HepG2 (cell line): ENCODE measurements around the gene TGM2. TPM values are rescaled to one million over a fixed set of nuclear protein-coding genes. Genes with fewer than 3 reads are reported as not detected.

Experiments used
- ATAC-seq: fragments of 200-7000 bp; cut with Tn5 transposase; 3 replicates; pipeline ENCODE4 v1.9.1; 2020; ENCODE audit warnings: mild to moderate bottlenecking, moderate library complexity
- BruUV-seq: library from RNA; stranded (reverse); fragments of 400-500 nt; replicated peaks from 2 replicates; lab custom pipeline; 2021; lab: Mats Ljungman, UMichigan
- CTCF ChIA-PET: fragments of 300-600 bp; formaldehyde crosslinking; extraction: SDS; loops from one replicate; lab custom pipeline; 2021; ENCODE audit warnings: low total read pairs, inconsistent platforms, low intra/inter-chr PET ratio; lab: Yijun Ruan, JAX
- POLR2A ChIA-PET: fragments of 350-600 bp; sonication (Branson Sonifier 250); formaldehyde crosslinking; loops from one replicate; lab custom pipeline; 2020; ENCODE audit warnings: antibody characterized with exemption, inconsistent platforms; lab: Yijun Ruan, JAX
- DNase-seq: peaks from one replicate; pipeline ENCODE4 v3.0.0-alpha.2; 2015; ENCODE audit warnings: low spot score
- FAIRE-seq: peaks from 3 replicates; lab custom pipeline; 2011; peaks lifted over from hg19 to GRCh38; lab: Jason Lieb, UNC
- H2AFZ ChIP-seq: one replicate; pipeline ENCODE4 v1.6.1; 2011; ENCODE audit warnings: low read length, inconsistent platforms
- H3K27ac ChIP-seq: fragments of 300-600 bp; 3 replicates; pipeline ENCODE4 v1.8.0; 2011; ENCODE audit warnings: mixed run types, mild to moderate bottlenecking, mixed read lengths, low read length, inconsistent platforms; ENCODE audit not compliant: insufficient read depth; ENCODE audit errors: extremely low read length
- H3K27me3 ChIP-seq, 2 experiments: fragments of 200-600 bp in 1 of 2; 2 replicates in 1 of 2; 3 replicates in 1 of 2; pipeline versions ENCODE4 v1.6.0 to v1.8.0; 2011; ENCODE audit warnings: low read length in 2 of 2, mild to moderate bottlenecking in 2 of 2, moderate library complexity in 2 of 2, inconsistent platforms in 1 of 2; ENCODE audit not compliant: insufficient read depth in 2 of 2, control insufficient read depth in 1 of 2
- H3K36me3 ChIP-seq, 2 experiments: fragments of 200-600 bp in 1 of 2; replicated peaks in 1 of 2; 2 replicates in 1 of 2; 3 replicates in 1 of 2; pipeline versions ENCODE4 v1.5.1 to v1.8.0; 2011; ENCODE audit warnings: low read length in 2 of 2, inconsistent platforms in 1 of 2; ENCODE audit not compliant: insufficient read depth in 2 of 2, control insufficient read depth in 1 of 2
- H3K4me1 ChIP-seq: 2 replicates; pipeline ENCODE4 v1.5.1; 2012; ENCODE audit warnings: low read length, inconsistent platforms; ENCODE audit not compliant: insufficient read depth
- H3K4me2 ChIP-seq: 2 replicates; pipeline ENCODE4 v1.6.0; 2011; ENCODE audit warnings: low read depth, low read length, inconsistent platforms
- H3K4me3 ChIP-seq, 3 experiments: fragments of 200-600 bp in 1 of 3; sonication (generic), shearing (Covaris generic) in 1 of 3; replicated peaks in 1 of 3; 2 replicates each; pipeline ENCODE4 v1.5.1; 2011 to 2016; ENCODE audit warnings: low read length in 3 of 3, inconsistent platforms in 2 of 3, low read depth in 2 of 3, mild to moderate bottlenecking in 2 of 3, control low read depth in 1 of 3, mixed read lengths in 1 of 3; ENCODE audit not compliant: insufficient read depth in 1 of 3
- H3K79me2 ChIP-seq: one replicate; pipeline ENCODE4 v1.6.1; 2011; ENCODE audit warnings: low read length, inconsistent platforms; ENCODE audit not compliant: insufficient read depth
- H3K9ac ChIP-seq: 2 replicates; pipeline ENCODE4 v1.6.0; 2011; ENCODE audit warnings: mild to moderate bottlenecking, low read depth, low read length, inconsistent platforms; ENCODE audit not compliant: insufficient read depth
- H3K9me3 ChIP-seq: 2 replicates; pipeline ENCODE4 v1.5.1; 2012; ENCODE audit warnings: mild to moderate bottlenecking, low read length
- H4K20me1 ChIP-seq: 2 replicates; pipeline ENCODE4 v1.6.0; 2011; ENCODE audit warnings: inconsistent platforms, mild to moderate bottlenecking, low read length, moderate library complexity; ENCODE audit not compliant: insufficient read depth
- ATM ChIP-seq: fragments of 450-650 bp; IDR thresholded peaks from 2 replicates; pipeline ENCODE4 v1.7.1; 2017; ENCODE audit warnings: mild to moderate bottlenecking, borderline replicate concordance
- MLX ChIP-seq: IDR thresholded peaks from 2 replicates; pipeline ENCODE4 v1.6.1; 2016
- PRDM10 ChIP-seq: sonication (generic); formaldehyde crosslinking; IDR thresholded peaks from 2 replicates; pipeline ENCODE4 v1.4.0; 2020; ENCODE audit warnings: low read depth, missing genetic modification reagents
- ZBTB21 ChIP-seq: sonication (generic); formaldehyde crosslinking; IDR thresholded peaks from 2 replicates; pipeline ENCODE4 v1.4.0; 2020; ENCODE audit warnings: missing genetic modification reagents
- ZNF10 ChIP-seq: sonication (generic); formaldehyde crosslinking; IDR thresholded peaks from 2 replicates; pipeline ENCODE4 v1.4.0; 2020; ENCODE audit warnings: mild to moderate bottlenecking, low read depth, missing genetic modification reagents, borderline replicate concordance
- ZNF274 ChIP-seq: sonication (generic); formaldehyde crosslinking; IDR thresholded peaks from 2 replicates; pipeline ENCODE4 v1.5.1; 2020; ENCODE audit warnings: mild to moderate bottlenecking, missing genetic modification reagents
- ZNF33A ChIP-seq: sonication (generic); formaldehyde crosslinking; IDR thresholded peaks from 2 replicates; pipeline ENCODE4 v1.5.1; 2020; ENCODE audit warnings: missing genetic modification reagents, mild to moderate bottlenecking, moderate library complexity, borderline replicate concordance
- ZNF530 ChIP-seq: sonication (generic); formaldehyde crosslinking; IDR thresholded peaks from 2 replicates; pipeline ENCODE4 v1.5.0; 2020; ENCODE audit warnings: low read depth, mild to moderate bottlenecking, missing genetic modification reagents
- ZNF543 ChIP-seq: sonication (generic); formaldehyde crosslinking; IDR thresholded peaks from 2 replicates; pipeline ENCODE4 v1.4.0; 2020; ENCODE audit warnings: mild to moderate bottlenecking, missing genetic modification reagents
- ZNF691 ChIP-seq: sonication (generic); formaldehyde crosslinking; IDR thresholded peaks from 2 replicates; pipeline ENCODE4 v1.4.0; 2020; ENCODE audit warnings: missing genetic modification reagents, low read depth, mild to moderate bottlenecking, borderline replicate concordance
- ZNF839 ChIP-seq: sonication (generic); formaldehyde crosslinking; IDR thresholded peaks from 2 replicates; pipeline ENCODE4 v1.4.0; 2020; ENCODE audit warnings: missing genetic modification reagents, mild to moderate bottlenecking, borderline replicate concordance
- WGBS: methylation state at CpG from one replicate; pipeline ENCODE4 v1.1.6; 2017; ENCODE audit warnings: low lambda C conversion rate; 5-methylcytosine and 5-hydroxymethylcytosine counted together
- in situ Hi-C: cut with HindIII; loops from 2 replicates; pipeline ENCODE4 v1.10.0; 2017; ENCODE audit warnings: low pct_unique_long_range_greater_than_20kb; ENCODE audit not compliant: extremely low pct_ligation_motif_present
- intact Hi-C: fragments of 100-400 bp; cut with micrococcal nuclease; formaldehyde crosslinking; loops from one replicate; pipeline ENCODE4 v1.10.0; 2022; ENCODE audit not compliant: unreplicated experiment
- polyA plus RNA-seq, 8 experiments: library from polyadenylated mRNA; depleted of rRNA in 3 of 8; stranded (reverse) in 7 of 8; unstranded in 1 of 8; fragments of >200 nt; fragmentation: Illumina TruSeq in 4 of 8; extraction: Trizol in 4 of 8; gene quantifications; 2 replicates each; pipeline versions ENCODE4 v1.2.1 to v1.2.3, GENCODE V29; 2011 to 2016; ENCODE audit warnings: low read depth in 4 of 8, missing spikeins in 1 of 8, mixed read lengths in 1 of 8; ENCODE audit not compliant: insufficient read depth in 1 of 8
- total RNA-seq, 5 experiments: library from RNA; depleted of rRNA; stranded (reverse); fragments of >200 nt; fragmentation: Illumina TruSeq; extraction: Trizol; gene quantifications; 2 replicates each; pipeline ENCODE4 v1.2.3, GENCODE V29; 2016; ENCODE audit warnings: low read depth in 1 of 5
- TF ChIP-seq, protein P1 (sequence below): conservative IDR thresholded peaks from 2 replicates; pipeline ENCODE4 v1.6.1; 2018; ENCODE audit warnings: missing genetic modification reagents
- TF ChIP-seq, protein P2 (sequence below): sonication (generic); formaldehyde crosslinking; IDR thresholded peaks from 2 replicates; pipeline ENCODE4 v1.4.0; 2020; ENCODE audit warnings: missing genetic modification reagents

The TGM2 gene
- total and polyA plus RNA-seq, 2 of the 13 experiments (the other 11 are each of a cell fraction or from before 2014, with no cell fraction given): 4.2 to 46.4 TPM

- peak; percentile 91 for DNase-seq
- CTCF ChIA-PET: no interaction called here
- Histone ChIP-seq H3K36me3 (no peaks in the 10 kb centered on the region; a peak in 3 of 5 replicates), H3K4me3 (peak overlapping the region; percentile 25 to 65 (median 36)), H3K79me2 (no peaks in the 10 kb centered on the region), H3K4me1 (peaks cover 39% of the 10 kb centered on the region), H3K9ac (peak overlapping the region; percentile 73), H3K9me3 (no peaks in the 10 kb centered on the region), H2AFZ (no peak overlapping the region), H3K27me3 (no peaks in the 10 kb centered on the region), H3K4me2 (peak overlapping the region; percentile 85), H4K20me1 (no peaks in the 10 kb centered on the region), H3K27ac (peak overlapping the region; percentile 87)
- ATAC-seq: peak; percentile 77
- POLR2A ChIA-PET: interaction anchor here (0.9 to 4.1 kb wide), 39 partner anchors 9 to 965 kb away, joined by 3 to 50 read pairs (median 6); partner anchors contain the start of genes BLCAP, TGM2 and TTI1
- in situ Hi-C loops: no loop called here
- intact Hi-C loops: loop anchor here (1.0 kb wide), 2 partner anchors 19 to 21 kb away; partner anchors contain the start of gene TGM2
- BruUV-seq: TSS peak; percentile 94
- 34% methylated on average over 16 of the region's 16 CpGs for WGBS
- FAIRE-seq: no peak
- TF ChIP-seq ATM (no peak), PRDM10 (CRISPR knock-in tag) (no peak; the same call in 1 of the 2 replicates), ZNF10 (no peak), ZNF839 (CRISPR knock-in tag) (no peak; the same call in 1 of the 2 replicates), ZNF33A (CRISPR knock-in tag) (no peak), ZNF530 (CRISPR knock-in tag) (no peak), MLX (CRISPR knock-in tag) (peak; percentile 11; the same call in 1 of the 2 replicates), ZBTB21 (CRISPR knock-in tag) (no peak), ZNF691 (0 out of 2 replicates have a peak, but pooled peaks have one; percentile 19), ZNF543 (CRISPR knock-in tag) (0 out of 2 replicates have a peak, but pooled peaks have one; percentile 7), ZNF274 (peak; percentile 72; the same call in 1 of the 2 replicates)
- TF ChIP-seq, protein P1, sequence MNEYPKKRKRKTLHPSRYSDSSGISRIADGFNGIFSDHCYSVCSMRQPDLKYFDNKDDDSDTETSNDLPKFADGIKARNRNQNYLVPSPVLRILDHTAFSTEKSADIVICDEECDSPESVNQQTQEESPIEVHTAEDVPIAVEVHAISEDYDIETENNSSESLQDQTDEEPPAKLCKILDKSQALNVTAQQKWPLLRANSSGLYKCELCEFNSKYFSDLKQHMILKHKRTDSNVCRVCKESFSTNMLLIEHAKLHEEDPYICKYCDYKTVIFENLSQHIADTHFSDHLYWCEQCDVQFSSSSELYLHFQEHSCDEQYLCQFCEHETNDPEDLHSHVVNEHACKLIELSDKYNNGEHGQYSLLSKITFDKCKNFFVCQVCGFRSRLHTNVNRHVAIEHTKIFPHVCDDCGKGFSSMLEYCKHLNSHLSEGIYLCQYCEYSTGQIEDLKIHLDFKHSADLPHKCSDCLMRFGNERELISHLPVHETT: peak; percentile 3; the same call in 1 of the 2 replicates
- TF ChIP-seq, protein P2, sequence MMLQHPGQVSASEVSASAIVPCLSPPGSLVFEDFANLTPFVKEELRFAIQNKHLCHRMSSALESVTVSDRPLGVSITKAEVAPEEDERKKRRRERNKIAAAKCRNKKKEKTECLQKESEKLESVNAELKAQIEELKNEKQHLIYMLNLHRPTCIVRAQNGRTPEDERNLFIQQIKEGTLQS (CRISPR knock-in tag): 0 out of 2 replicates have a peak, but pooled peaks have one; percentile 27
These were observed 21.2 kb downstream of the TGM2 start for GRCh38 chr20:38143646-38144554.
